HG03039 (cell line): Measurements from ENCODE around the gene UGT2B15.
A peak's percentile ranks its signal among the peaks of the same experiment; 100 is the strongest.
"Not testable (repeated sequence)": the region's sequence is repeated elsewhere in the genome, so short reads cannot be mapped to it uniquely, and the experiment has no call there.

Experiments
- ATAC-seq: cut with Tn5 transposase; IDR thresholded peaks from one replicate; pipeline ENCODE4 v1.9.1; 2021; ENCODE audit warnings: mild to moderate bottlenecking, moderate library complexity; ENCODE audit not compliant: unreplicated experiment

The UGT2B15 gene

GRCh38 chr4:68656445-68656973 is 13.9 kb downstream of the UGT2B15 start:
- peak; percentile 37 for ATAC-seq

- no peak for ATAC-seq
These were observed 14.5 kb downstream of the UGT2B15 start for GRCh38 chr4:68655764-68656444.

- ATAC-seq = no peak
These were observed 15.3 kb downstream of the UGT2B15 start for GRCh38 chr4:68654946-68655721.

- ATAC-seq = no peak
These were observed 18.5 kb downstream of the UGT2B15 start for GRCh38 chr4:68651932-68652331.

- no peak for ATAC-seq
These were observed 40.1 kb downstream of the UGT2B15 start for GRCh38 chr4:68630371-68630770.

GRCh38 chr4:68622731-68623130 is 47.7 kb downstream of the UGT2B15 start:
- ATAC-seq = not testable (repeated sequence)

GRCh38 chr4:68617003-68617698 is 53.3 kb downstream of the UGT2B15 start:
- ATAC-seq = no peak

- no peak for ATAC-seq
These were observed 54.6 kb downstream of the UGT2B15 start for GRCh38 chr4:68615699-68616422.

GRCh38 chr4:68613752-68614151 is 56.7 kb downstream of the UGT2B15 start:
- no peak for ATAC-seq

- ATAC-seq = no peak
These were observed 64.2 kb downstream of the UGT2B15 start for GRCh38 chr4:68606240-68606639.

- ATAC-seq = no peak
These were observed 71.3 kb downstream of the UGT2B15 start for GRCh38 chr4:68599150-68599549.

GRCh38 chr4:68597482-68597881 is 73.0 kb downstream of the UGT2B15 start:
- ATAC-seq = no peak
